GM12891 (cell line): ENCODE measurements around the gene TTC22.

Experiments
- POLR2A ChIP-seq: IDR thresholded peaks from 2 replicates; pipeline ENCODE4 v1.6.1; 2011; ENCODE audit warnings: low read depth, low read length, control low read depth
- POLR2AphosphoS5 ChIP-seq: IDR thresholded peaks from 2 replicates; pipeline ENCODE4 v1.6.1; 2011; ENCODE audit warnings: low read depth, low read length, control low read depth
- POU2F2 ChIP-seq: IDR thresholded peaks from 2 replicates; pipeline ENCODE4 v1.6.1; 2011; ENCODE audit warnings: low read depth, mild to moderate bottlenecking, control low read depth, low read length, moderate library complexity
- TAF1 ChIP-seq: IDR thresholded peaks from 2 replicates; pipeline ENCODE4 v1.6.1; 2011; ENCODE audit warnings: low read depth, low read length, control low read depth

- TF ChIP-seq TAF1 (no peak), POU2F2 (no peak), POLR2AphosphoS5 (no peak), POLR2A (no peak)
These were observed 33.0 kb upstream of the TTC22 start for GRCh38 chr1:54834007-54834541.
